CD4-positive, alpha-beta T cell (primary cell): Measurements from ENCODE around the gene CLEC16A. TPM values are rescaled to one million over a fixed set of nuclear protein-coding genes. Genes with fewer than 3 reads are reported as not detected.

Experiments
- ATAC-seq: fragments of 200-7000 bp; cut with Tn5 transposase; one replicate; pipeline ENCODE4 v1.10.0; 2022; ENCODE audit warnings: mild to moderate bottlenecking; ENCODE audit not compliant: poor library complexity
- CTCF ChIA-PET: fragments of 350-600 bp; sonication (Branson Sonifier 250); formaldehyde crosslinking; loops from one replicate; lab custom pipeline; 2021; ENCODE audit warnings: antibody characterized with exemption, inconsistent platforms; lab: Charles Lee
- POLR2A ChIA-PET: fragments of 350-600 bp; sonication (Branson Sonifier 250); formaldehyde crosslinking; loops from one replicate; lab custom pipeline; 2021; ENCODE audit warnings: antibody characterized with exemption, inconsistent platforms; lab: Charles Lee
- DNase-seq, 14 experiments: peaks; one replicate each; pipeline ENCODE4 v3.0.0-alpha.2; 2013 to 2020; ENCODE audit warnings: mixed read lengths in 2 of 14
- H3K27ac ChIP-seq, 2 donors: one replicate each; pipeline versions ENCODE4 v1.5.1 to v1.7.0; 2013; ENCODE audit warnings: low read length in 2 of 2, low read depth in 1 of 2, mild to moderate bottlenecking in 1 of 2
- H3K27me3 ChIP-seq, 2 experiments: 1 replicate in 1 of 2; 2 replicates in 1 of 2; pipeline versions ENCODE4 v1.6.1 to v1.7.0; 2013; ENCODE audit warnings: low read length in 2 of 2, control low read depth in 1 of 2, mild to moderate bottlenecking in 1 of 2, moderate library complexity in 1 of 2; ENCODE audit not compliant: insufficient read depth in 2 of 2, control insufficient read depth in 1 of 2
- H3K36me3 ChIP-seq: one replicate; pipeline ENCODE4 v1.6.1; 2013; ENCODE audit warnings: low read length, control low read depth; ENCODE audit not compliant: insufficient read depth
- H3K4me1 ChIP-seq: one replicate; pipeline ENCODE4 v1.6.1; 2013; ENCODE audit warnings: low read length, control low read depth; ENCODE audit not compliant: insufficient read depth
- H3K4me3 ChIP-seq: one replicate; pipeline ENCODE4 v1.5.1; 2013; ENCODE audit warnings: mild to moderate bottlenecking, low read length, moderate library complexity
- H3K9me3 ChIP-seq, 2 experiments: 1 replicate in 1 of 2; 2 replicates in 1 of 2; pipeline versions ENCODE4 v1.6.1 to v1.7.0; 2013; ENCODE audit warnings: low read length in 2 of 2, mild to moderate bottlenecking in 2 of 2, control low read depth in 1 of 2, moderate library complexity in 1 of 2; ENCODE audit not compliant: control insufficient read depth in 1 of 2, insufficient read depth in 1 of 2
- H3K27ac Mint-ChIP-seq: one replicate; pipeline ENCODE4 v1.8.0; 2020; ENCODE audit warnings: mixed read lengths
- H3K27me3 Mint-ChIP-seq: one replicate; pipeline ENCODE4 v1.8.0; 2021; ENCODE audit warnings: mixed read lengths
- H3K36me3 Mint-ChIP-seq: one replicate; pipeline ENCODE4 v1.8.0; 2021; ENCODE audit warnings: low read depth, mixed read lengths
- H3K4me1 Mint-ChIP-seq: one replicate; pipeline ENCODE4 v1.8.0; 2021; ENCODE audit warnings: low read depth, mixed read lengths
- H3K4me3 Mint-ChIP-seq: one replicate; pipeline ENCODE4 v1.8.0; 2020; ENCODE audit warnings: mild to moderate bottlenecking, mixed read lengths
- H3K9me3 Mint-ChIP-seq: one replicate; pipeline ENCODE4 v1.8.0; 2020; ENCODE audit warnings: mixed read lengths
- CTCF ChIP-seq: fragments of 200-600 bp; IDR thresholded peaks from one replicate; pipeline ENCODE4 v1.8.0; 2022; ENCODE audit warnings: antibody characterized with exemption, mild to moderate bottlenecking
- intact Hi-C, 2 experiments: fragments of 100-400 bp; cut with DNase I in 1 of 2; cut with micrococcal nuclease in 1 of 2; formaldehyde crosslinking; loops; one replicate each; pipeline versions ENCODE4 v1.15.1 to v1.9.0; 2023 to 2025; cut with DNase I, micrococcal nuclease
- total RNA-seq, 174 experiments: library from RNA in 2 of 174; stranded (reverse) in 2 of 174; gene quantifications; one replicate each; pipeline ENCODE4 v1.2.3 and lab custom pipeline; 2021 to 2026

Gene CLEC16A
- total RNA-seq, 2 experiments from 2014 or later: 21.7 to 22.7 TPM

DNA sequence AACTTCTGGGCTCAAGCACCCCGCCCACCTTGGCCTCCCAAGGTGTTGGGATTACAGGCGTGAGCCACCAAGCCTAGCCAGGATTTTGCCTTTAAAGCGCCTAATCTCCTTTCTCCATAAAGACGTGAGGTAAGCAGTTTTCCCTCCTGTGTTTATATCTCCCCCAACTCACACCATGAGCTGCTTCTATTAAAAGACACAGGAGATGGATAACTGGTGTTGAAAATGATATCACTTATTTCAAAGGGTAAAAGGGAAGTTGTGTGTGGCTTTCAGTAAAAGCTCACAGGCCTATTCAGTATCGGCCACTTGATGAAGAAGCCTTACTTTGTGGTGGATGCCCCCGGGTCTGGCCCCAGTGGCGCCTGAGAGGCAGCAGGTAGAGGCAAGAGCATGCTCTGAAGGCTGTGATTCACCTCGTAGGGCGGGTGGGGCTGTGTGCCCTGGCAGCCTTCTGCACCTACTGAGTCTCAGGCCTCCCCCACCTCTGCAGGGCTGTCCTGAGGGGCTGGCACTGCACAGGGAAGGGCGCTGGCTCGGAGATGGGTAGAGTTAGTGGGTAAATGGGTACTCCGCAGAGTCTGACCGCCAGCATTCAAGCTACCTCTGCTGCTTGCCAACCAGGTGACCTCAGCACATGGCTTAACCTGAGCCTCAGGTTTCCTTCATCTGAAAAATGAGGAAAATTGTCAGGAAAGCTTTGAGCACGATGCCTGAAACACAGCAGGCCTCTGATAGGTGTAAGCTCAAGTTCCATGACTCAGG lies 146.8 kb downstream of the CLEC16A start:
- Histone ChIP-seq H3K4me1 (peaks cover 53% of the 10 kb centered on the region), H3K9me3 (no peaks in the 10 kb centered on the region), H3K27ac (no peak overlapping the region), H3K27me3 (no peaks in the 10 kb centered on the region), H3K36me3 (peaks cover 3% of the 10 kb centered on the region), H3K4me3 (no peak overlapping the region)
- H3K27ac Mint-ChIP-seq: no peak overlapping the region
- peaks cover 8% of the 10 kb centered on the region for H3K36me3 Mint-ChIP-seq
- no peak for TF ChIP-seq CTCF
- no peaks in the 10 kb centered on the region for H3K27me3 Mint-ChIP-seq
- POLR2A ChIA-PET: no interaction called here
- DNase-seq (no peak), ATAC-seq (no peak)
- H3K4me1 Mint-ChIP-seq: peaks cover 60% of the 10 kb centered on the region
- CTCF ChIA-PET: interaction anchor here (1.0 kb wide), 1 partner anchor 17 kb away, joined by 4 read pairs; no protein-coding TSS in a partner anchor
- H3K4me3 Mint-ChIP-seq: no peak overlapping the region
- H3K9me3 Mint-ChIP-seq: no peaks in the 10 kb centered on the region
- intact Hi-C loops: loop anchor here in 1 of 2 experiments (5.0 kb wide), 1 partner anchor 166 kb away; the partner anchor contains the start of gene SOCS1

- ATAC-seq: no peak
- H3K27ac Mint-ChIP-seq: peak overlapping the region; percentile 81
- H3K4me3 ChIP-seq: no peak overlapping the region
- H3K27me3 ChIP-seq: no peaks in the 10 kb centered on the region
- DNase-seq: no peak
- POLR2A ChIA-PET: no interaction called here
- intact Hi-C loops: loop anchor here in 1 of 2 experiments (5.0 kb wide), 1 partner anchor 164 kb away; the partner anchor contains the start of gene SOCS1
- H3K4me1 ChIP-seq: peaks cover 43% of the 10 kb centered on the region
- peaks cover 8% of the 10 kb centered on the region for H3K36me3 Mint-ChIP-seq
- H3K36me3 ChIP-seq: peaks cover 7% of the 10 kb centered on the region
- H3K4me1 Mint-ChIP-seq: peaks cover 46% of the 10 kb centered on the region
- H3K9me3 ChIP-seq: no peaks in the 10 kb centered on the region
- no peak for TF ChIP-seq CTCF
- H3K9me3 Mint-ChIP-seq: no peaks in the 10 kb centered on the region
- H3K27ac ChIP-seq: peak overlapping the region; percentile 15 to 47
- H3K27me3 Mint-ChIP-seq: no peaks in the 10 kb centered on the region
- CTCF ChIA-PET: no interaction called here
- H3K4me3 Mint-ChIP-seq: peak overlapping the region; percentile 32
Observed at GRCh38 chr16:11092788-11093571, 148.6 kb downstream of the CLEC16A start.

- Histone ChIP-seq H3K27me3 (no peaks in the 10 kb centered on the region), H3K4me3 (no peak overlapping the region), H3K36me3 (peaks cover 7% of the 10 kb centered on the region), H3K4me1 (peaks cover 37% of the 10 kb centered on the region), H3K9me3 (no peaks in the 10 kb centered on the region), H3K27ac (peak overlapping the region; percentile 15 to 47)
- Mint-ChIP-seq H3K36me3 (peaks cover 8% of the 10 kb centered on the region), H3K4me3 (peak overlapping the region; percentile 32), H3K27ac (peak overlapping the region; percentile 81), H3K4me1 (peaks cover 40% of the 10 kb centered on the region), H3K9me3 (no peaks in the 10 kb centered on the region), H3K27me3 (no peaks in the 10 kb centered on the region)
- ChIA-PET CTCF (no interaction called here), POLR2A (interaction anchor here (0.9 kb wide), 1 partner anchor 163 kb away, joined by 3 read pairs; the partner anchor contains the start of gene SOCS1)
- intact Hi-C loops: loop anchor here in 1 of 2 experiments (5.0 kb wide), 1 partner anchor 164 kb away; the partner anchor contains the start of gene SOCS1
- ATAC-seq: peak; percentile 37
- no peak for DNase-seq
- no peak for TF ChIP-seq CTCF
Observed at GRCh38 chr16:11093572-11094074, 149.3 kb downstream of the CLEC16A start.
